K562 (cell line): ENCODE results near the gene TUBB4B. TPM values are rescaled to one million over a fixed set of nuclear protein-coding genes. Genes with fewer than 3 reads are reported as not detected.

Experiments
- ATAC-seq: fragments of 200-7000 bp; cut with Tn5 transposase; 3 replicates; pipeline ENCODE4 v1.9.1; 2020; ENCODE audit warnings: moderate library complexity
- BruUV-seq: library from RNA; stranded (reverse); fragments of 400-500 nt; replicated peaks from 2 replicates; lab custom pipeline; 2021; lab: Mats Ljungman, UMichigan
- CTCF ChIA-PET: fragments of 300-600 bp; formaldehyde crosslinking; extraction: SDS; loops from one replicate; lab custom pipeline; 2021; ENCODE audit warnings: low intra/inter-chr PET ratio; lab: Yijun Ruan, JAX
- POLR2A ChIA-PET: fragments of 300-600, 350-650 bp; sonication (Branson Sonifier 250); formaldehyde crosslinking; extraction: SDS; loops from one replicate; lab custom pipeline; 2021; ENCODE audit warnings: antibody characterized with exemption, inconsistent platforms; lab: Yijun Ruan, JAX
- DNase-seq, 4 experiments: peaks; one replicate each; pipeline versions ENCODE4 v3.0.0 to v3.0.0-alpha.2; 2011 to 2018; ENCODE audit warnings: low spot score in 3 of 4, mixed read lengths in 3 of 4; ENCODE audit errors: extremely low read depth in 1 of 4
- FAIRE-seq: peaks from 2 replicates; lab custom pipeline; 2011; peaks lifted over from hg19 to GRCh38; lab: Jason Lieb, UNC
- H2AFZ ChIP-seq: 2 replicates; pipeline ENCODE4 v1.6.0; 2011; ENCODE audit warnings: low read depth, low read length, control low read depth, inconsistent platforms
- H3K27ac ChIP-seq: fragments of 200-600 bp; 3 replicates; pipeline ENCODE4 v1.8.0; 2011; ENCODE audit warnings: low read depth, mild to moderate bottlenecking, control low read depth, inconsistent platforms, low read length, moderate library complexity, mixed read lengths; ENCODE audit errors: extremely low read depth
- H3K27me3 ChIP-seq, 2 experiments: fragments of 300-600 bp in 1 of 2; 2 replicates in 1 of 2; 3 replicates in 1 of 2; pipeline versions ENCODE4 v1.6.0 to v1.8.0; 2011; ENCODE audit warnings: inconsistent platforms in 2 of 2, low read length in 2 of 2, mild to moderate bottlenecking in 1 of 2, mixed read lengths in 1 of 2, moderate library complexity in 1 of 2; ENCODE audit not compliant: control insufficient read depth in 2 of 2, insufficient read depth in 2 of 2
- H3K36me3 ChIP-seq: fragments of 300-600 bp; 3 replicates; pipeline ENCODE4 v1.8.0; 2011; ENCODE audit warnings: mild to moderate bottlenecking, low read length, inconsistent platforms; ENCODE audit not compliant: control insufficient read depth, insufficient read depth
- H3K4me1 ChIP-seq, 2 experiments: fragments of 200-600 bp in 1 of 2; replicated peaks in 1 of 2; 2 replicates in 1 of 2; 3 replicates in 1 of 2; pipeline versions ENCODE4 v1.5.1 to v1.8.0; 2011; ENCODE audit warnings: inconsistent platforms in 2 of 2, low read length in 2 of 2, mild to moderate bottlenecking in 1 of 2, mixed read lengths in 1 of 2, moderate library complexity in 1 of 2; ENCODE audit not compliant: control insufficient read depth in 2 of 2, insufficient read depth in 2 of 2
- H3K4me2 ChIP-seq: 2 replicates; pipeline ENCODE4 v1.6.1; 2011; ENCODE audit warnings: low read length, control low read depth, inconsistent platforms, mixed read lengths; ENCODE audit not compliant: insufficient read depth
- H3K4me3 ChIP-seq: fragments of 200-600 bp; sonication (generic), shearing (Covaris generic); 2 replicates; pipeline ENCODE4 v1.5.1; 2016; ENCODE audit warnings: control low read depth, inconsistent platforms
- H3K79me2 ChIP-seq: fragments of 200-600 bp; 3 replicates; pipeline ENCODE4 v1.8.0; 2011; ENCODE audit warnings: low read length, inconsistent platforms; ENCODE audit not compliant: control insufficient read depth, insufficient read depth
- H3K9ac ChIP-seq, 2 experiments: 2 replicates each; pipeline versions ENCODE4 v1.6.0 to v1.6.1; 2011; ENCODE audit warnings: low read depth in 2 of 2, low read length in 2 of 2, control low read depth in 1 of 2, inconsistent platforms in 1 of 2, mild to moderate bottlenecking in 1 of 2, mixed read lengths in 1 of 2; ENCODE audit not compliant: insufficient read depth in 1 of 2
- H3K9me1 ChIP-seq: one replicate; pipeline ENCODE4 v1.6.0; 2011; ENCODE audit warnings: inconsistent platforms, mild to moderate bottlenecking, low read length, moderate library complexity; ENCODE audit not compliant: control insufficient read depth, insufficient read depth
- H3K9me3 ChIP-seq: replicated peaks from 2 replicates; pipeline ENCODE4 v1.5.1; 2011; ENCODE audit warnings: low read depth, low read length, inconsistent platforms; ENCODE audit not compliant: control insufficient read depth, insufficient read depth
- H4K20me1 ChIP-seq: replicated peaks from 2 replicates; pipeline ENCODE4 v1.6.1; 2011; ENCODE audit warnings: low read length, inconsistent platforms, mixed read lengths; ENCODE audit not compliant: control insufficient read depth, insufficient read depth
- BRF1 ChIP-seq: IDR thresholded peaks from 3 replicates; pipeline ENCODE4 v1.6.1; 2011; ENCODE audit warnings: borderline replicate concordance, mild to moderate bottlenecking; ENCODE audit not compliant: insufficient read length; ENCODE audit errors: extremely low read depth
- DMBX1 ChIP-seq: fragments of 250-450 bp; sonication (Bioruptor Pico); IDR thresholded peaks from 2 replicates; pipeline ENCODE4 v1.8.0; 2022; ENCODE audit warnings: inconsistent platforms, mild to moderate bottlenecking, moderate library complexity, borderline replicate concordance
- FUS ChIP-seq: fragments of 200-400 bp; formaldehyde crosslinking; optimal IDR thresholded peaks from 2 replicates; pipeline ENCODE3; 2017; ENCODE audit warnings: low read depth, low read length
- PTBP1 ChIP-seq: fragments of 200-400 bp; formaldehyde crosslinking; IDR thresholded peaks from 2 replicates; pipeline ENCODE4 v1.6.1; 2017; ENCODE audit warnings: low read depth, low read length
- RHOXF2B ChIP-seq: fragments of 250-450 bp; sonication (Bioruptor Pico); conservative IDR thresholded peaks from 2 replicates; pipeline ENCODE4 v1.5.1; 2021
- ZNF717 ChIP-seq: fragments of 250-450 bp; sonication (Bioruptor Pico); IDR thresholded peaks from 2 replicates; pipeline ENCODE4 v1.5.0; 2021
- WGBS: fragments of 100-300 bp; shearing (Covaris generic); methylation state at CpG from one replicate; pipeline ENCODE4 v1.1.6; 2016; ENCODE audit warnings: low coverage, mixed read lengths; ENCODE audit not compliant: insufficient coverage; ENCODE audit errors: missing lambda C conversion rate; 5-methylcytosine and 5-hydroxymethylcytosine counted together
- in situ Hi-C: fragments of 300-500 bp; cut with MboI; formaldehyde crosslinking; loops from 4 replicates; pipeline ENCODE4 v1.15.0; 2018; ENCODE audit warnings: inconsistent platforms, mixed read lengths
- intact Hi-C: fragments of 100-400 bp; cut with micrococcal nuclease; formaldehyde crosslinking; loops from 2 replicates; pipeline ENCODE4 v1.14.2; 2022
- polyA plus RNA-seq, 8 experiments: library from polyadenylated mRNA; depleted of rRNA in 4 of 8; stranded (reverse) in 5 of 8; unstranded in 3 of 8; fragments of >200 nt; fragmentation: Nextera tagmentation in 2 of 8; fragmentation: Illumina TruSeq in 1 of 8; extraction: Ambion mirVana in 2 of 8; extraction: Trizol in 1 of 8; gene quantifications; 2 replicates each; pipeline versions ENCODE4 v1.2.1 to v1.2.3, GENCODE V29; 2011 to 2014; ENCODE audit warnings: inconsistent platforms in 1 of 8, missing spikeins in 1 of 8
- total RNA-seq, 7 experiments: library from RNA; depleted of rRNA in 6 of 7; stranded (reverse); fragments of >200 nt in 6 of 7; fragmentation: Illumina TruSeq in 2 of 7; extraction: Trizol in 2 of 7; gene quantifications; 2 replicates each; pipeline versions ENCODE4 v1.2.1 to v1.2.3, GENCODE V29; 2011 to 2021; ENCODE audit warnings: low replicate concordance in 1 of 7
- TF ChIP-seq, protein P1 (sequence below): sonication (generic); formaldehyde crosslinking; IDR thresholded peaks from 2 replicates; pipeline ENCODE4 v1.8.1; 2023; ENCODE audit warnings: mild to moderate bottlenecking, missing genetic modification reagents
- TF ChIP-seq, protein P2 (sequence below): fragments of 200-800 bp; sonication (Bioruptor generic); IDR thresholded peaks from 2 replicates; pipeline ENCODE4 v1.6.1; 2017; ENCODE audit warnings: missing genetic modification characterization, missing compliant biosample characterization
- TF ChIP-seq, protein P3 (sequence below): sonication (generic); formaldehyde crosslinking; IDR thresholded peaks from 2 replicates; pipeline ENCODE4 v1.8.0; 2022; ENCODE audit warnings: mild to moderate bottlenecking, missing genetic modification reagents
- TF ChIP-seq, protein P4 (sequence below): fragments of 450-650 bp; formaldehyde crosslinking; IDR thresholded peaks from 2 replicates; pipeline ENCODE4 v1.4.0; 2020; ENCODE audit warnings: mild to moderate bottlenecking, moderate library complexity

The TUBB4B gene
- total and polyA plus RNA-seq, 9 of the 15 experiments (the other 6 are each of a cell fraction or from before 2014, with no cell fraction given) = 24.1 to 443 (median 268) TPM

DNA sequence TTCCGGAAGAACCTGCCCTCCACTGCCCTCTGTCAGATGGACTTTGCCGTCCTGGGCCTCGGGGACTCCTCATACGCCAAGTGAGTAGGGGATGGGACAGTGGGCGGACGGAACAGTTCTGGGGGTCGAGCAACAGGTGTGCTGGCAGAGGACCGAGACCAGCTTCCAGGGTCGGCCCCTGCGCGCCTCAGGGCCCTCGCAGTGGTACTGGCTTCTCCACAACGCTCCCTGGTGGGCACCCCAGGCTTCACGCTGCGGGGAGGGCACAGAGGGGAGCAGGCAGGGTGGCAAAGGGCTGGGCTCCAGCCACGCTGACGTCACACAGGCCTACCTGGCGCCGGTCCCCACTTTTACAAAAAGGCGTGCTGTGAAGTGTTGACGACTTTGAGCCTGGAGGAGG lies 28.6 kb upstream of the TUBB4B start:
- H3K36me3 ChIP-seq = peaks cover 48% of the 10 kb centered on the region; the same call in 2 of the 3 replicates
- no peak overlapping the region for H3K27ac ChIP-seq
- H3K9me3 ChIP-seq = no peaks in the 10 kb centered on the region
- no peak overlapping the region for H3K4me2 ChIP-seq
- no peak overlapping the region for H3K4me3 ChIP-seq
- in situ Hi-C loops (no loop called here), intact Hi-C loops (no loop called here)
- ChIA-PET CTCF (no interaction called here), POLR2A (interaction anchor here (1.0 kb wide), 1 partner anchor 8 kb away, joined by 3 read pairs; no protein-coding TSS in a partner anchor)
- no TSS peak for BruUV-seq
- peaks cover 3% of the 10 kb centered on the region; the same call in 1 of the 2 replicates for H4K20me1 ChIP-seq
- peaks cover 5 to 55% of the 10 kb centered on the region in 2 experiments; a peak in 4 of 5 replicates for H3K4me1 ChIP-seq
- no peak overlapping the region for H2AFZ ChIP-seq
- WGBS = 83% methylated on average over 16 of the region's 21 CpGs
- FAIRE-seq (no peak), DNase-seq (no peak), ATAC-seq (no peak)
- peak overlapping the region in 1 of 2 experiments; percentile 55; a peak in 2 of 4 replicates for H3K9ac ChIP-seq
- TF ChIP-seq, protein P1, sequence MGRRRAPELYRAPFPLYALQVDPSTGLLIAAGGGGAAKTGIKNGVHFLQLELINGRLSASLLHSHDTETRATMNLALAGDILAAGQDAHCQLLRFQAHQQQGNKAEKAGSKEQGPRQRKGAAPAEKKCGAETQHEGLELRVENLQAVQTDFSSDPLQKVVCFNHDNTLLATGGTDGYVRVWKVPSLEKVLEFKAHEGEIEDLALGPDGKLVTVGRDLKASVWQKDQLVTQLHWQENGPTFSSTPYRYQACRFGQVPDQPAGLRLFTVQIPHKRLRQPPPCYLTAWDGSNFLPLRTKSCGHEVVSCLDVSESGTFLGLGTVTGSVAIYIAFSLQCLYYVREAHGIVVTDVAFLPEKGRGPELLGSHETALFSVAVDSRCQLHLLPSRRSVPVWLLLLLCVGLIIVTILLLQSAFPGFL (CRISPR knock-in tag) = no peak
- no peak for TF ChIP-seq PTBP1
- TF ChIP-seq, protein P2, sequence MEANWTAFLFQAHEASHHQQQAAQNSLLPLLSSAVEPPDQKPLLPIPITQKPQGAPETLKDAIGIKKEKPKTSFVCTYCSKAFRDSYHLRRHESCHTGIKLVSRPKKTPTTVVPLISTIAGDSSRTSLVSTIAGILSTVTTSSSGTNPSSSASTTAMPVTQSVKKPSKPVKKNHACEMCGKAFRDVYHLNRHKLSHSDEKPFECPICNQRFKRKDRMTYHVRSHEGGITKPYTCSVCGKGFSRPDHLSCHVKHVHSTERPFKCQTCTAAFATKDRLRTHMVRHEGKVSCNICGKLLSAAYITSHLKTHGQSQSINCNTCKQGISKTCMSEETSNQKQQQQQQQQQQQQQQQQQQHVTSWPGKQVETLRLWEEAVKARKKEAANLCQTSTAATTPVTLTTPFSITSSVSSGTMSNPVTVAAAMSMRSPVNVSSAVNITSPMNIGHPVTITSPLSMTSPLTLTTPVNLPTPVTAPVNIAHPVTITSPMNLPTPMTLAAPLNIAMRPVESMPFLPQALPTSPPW (CRISPR knock-in tag) = no peak
- no peak for TF ChIP-seq BRF1
- TF ChIP-seq RHOXF2B (CRISPR knock-in tag) = no peak
- no peak for TF ChIP-seq ZNF717 (CRISPR knock-in tag)
- TF ChIP-seq, protein P3, sequence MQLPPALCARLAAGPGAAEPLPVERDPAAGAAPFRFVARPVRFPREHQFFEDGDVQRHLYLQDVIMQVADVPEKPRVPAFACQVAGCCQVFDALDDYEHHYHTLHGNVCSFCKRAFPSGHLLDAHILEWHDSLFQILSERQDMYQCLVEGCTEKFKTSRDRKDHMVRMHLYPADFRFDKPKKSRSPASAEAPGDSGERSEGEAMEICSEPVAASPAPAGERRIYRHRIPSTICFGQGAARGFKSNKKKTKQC (CRISPR knock-in tag) = no peak
- TF ChIP-seq FUS = no peak
- TF ChIP-seq, protein P4, sequence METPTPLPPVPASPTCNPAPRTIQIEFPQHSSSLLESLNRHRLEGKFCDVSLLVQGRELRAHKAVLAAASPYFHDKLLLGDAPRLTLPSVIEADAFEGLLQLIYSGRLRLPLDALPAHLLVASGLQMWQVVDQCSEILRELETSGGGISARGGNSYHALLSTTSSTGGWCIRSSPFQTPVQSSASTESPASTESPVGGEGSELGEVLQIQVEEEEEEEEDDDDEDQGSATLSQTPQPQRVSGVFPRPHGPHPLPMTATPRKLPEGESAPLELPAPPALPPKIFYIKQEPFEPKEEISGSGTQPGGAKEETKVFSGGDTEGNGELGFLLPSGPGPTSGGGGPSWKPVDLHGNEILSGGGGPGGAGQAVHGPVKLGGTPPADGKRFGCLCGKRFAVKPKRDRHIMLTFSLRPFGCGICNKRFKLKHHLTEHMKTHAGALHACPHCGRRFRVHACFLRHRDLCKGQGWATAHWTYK (CRISPR knock-in tag) = no peak
- no peak for TF ChIP-seq DMBX1 (CRISPR knock-in tag)
- H3K27me3 ChIP-seq = no peaks in the 10 kb centered on the region
- peaks cover 3% of the 10 kb centered on the region; the same call in 2 of the 3 replicates for H3K79me2 ChIP-seq
- H3K9me1 ChIP-seq = no peaks in the 10 kb centered on the region
